ENCODE results near the gene HECTD4. TPM values are rescaled to one million over a fixed set of nuclear protein-coding genes. Genes with fewer than 3 reads are reported as not detected.
A peak's percentile ranks its signal among the peaks of the same experiment; 100 is the strongest.

The HECTD4 gene
- total and polyA plus RNA-seq, 2 experiments from 2014 or later: 25.7 to 36.9 TPM

DNA sequence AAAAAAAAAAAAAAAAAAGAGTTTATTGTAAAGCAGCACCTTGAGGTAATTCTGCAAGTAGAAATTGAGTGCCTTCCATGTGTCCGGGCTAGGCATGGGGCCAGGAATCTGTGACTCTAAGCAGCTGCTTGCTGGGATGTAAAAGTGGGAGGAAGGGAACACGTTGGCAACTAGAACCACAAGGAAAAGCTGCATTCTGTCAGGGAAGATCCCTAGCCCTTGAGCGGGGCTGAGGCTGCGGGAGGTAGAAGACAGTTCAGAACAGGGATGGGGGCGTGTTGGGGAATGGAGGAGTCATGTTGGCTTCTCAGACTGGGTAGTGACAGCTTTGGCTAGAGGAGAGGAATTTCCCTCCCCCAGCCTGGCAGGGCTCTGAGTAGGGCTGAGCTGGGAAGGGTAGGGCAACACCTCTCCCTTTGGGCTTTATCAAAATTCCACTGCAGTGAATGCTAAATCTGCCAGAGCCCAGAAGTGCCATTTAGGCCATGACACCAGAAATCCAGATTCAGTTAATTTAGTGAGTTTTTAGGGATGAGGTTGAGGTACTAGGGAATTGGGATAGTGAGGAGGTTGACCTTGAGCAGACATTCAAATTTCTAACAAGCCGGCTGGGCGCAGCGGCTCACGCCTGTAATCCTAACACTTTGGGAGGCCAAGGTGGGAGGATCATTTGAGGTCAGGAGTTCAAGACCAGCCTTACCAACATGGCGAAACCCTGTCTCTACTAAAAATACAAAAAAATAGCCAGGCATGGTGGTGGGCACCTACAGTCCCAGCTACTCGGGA is 260.3 kb downstream of the HECTD4 start:
- no peaks in the 10 kb centered on the region for H3K27me3 ChIP-seq (ENCODE audit: insufficient read depth)
- no peaks in the 10 kb centered on the region for H3K9me2 ChIP-seq (ENCODE audit: insufficient read depth)
- H3K4me2 ChIP-seq: no peak overlapping the region
- H3K9me3 Mint-ChIP-seq: no peaks in the 10 kb centered on the region
- H3K27ac ChIP-seq (ENCODE audit: low read depth): no peak overlapping the region
- no peak overlapping the region for H3K4me3 Mint-ChIP-seq
- no peaks in the 10 kb centered on the region; the same call in 2 of the 3 replicates for H3K36me3 Mint-ChIP-seq (ENCODE audit: low read depth)
- peaks cover 26% of the 10 kb centered on the region for H3K4me1 ChIP-seq (ENCODE audit: insufficient read depth)
- H3K79me2 ChIP-seq (replicated peaks; ENCODE audit: insufficient read depth): peaks cover 8% of the 10 kb centered on the region
- H3K36me3 ChIP-seq (ENCODE audit: insufficient read depth): no peaks in the 10 kb centered on the region
- H2AFZ ChIP-seq: peak overlapping the region; percentile 23; the same call in 1 of the 2 replicates
- H4K20me1 ChIP-seq (replicated peaks; ENCODE audit: insufficient read depth): no peaks in the 10 kb centered on the region; the same call in 1 of the 2 replicates
- 0 out of 2 replicates have a peak, but pooled peaks cover 3% of the 10 kb centered on the region for H3F3A ChIP-seq (replicated peaks; ENCODE audit: low read depth)
- TF ChIP-seq ZNF114 (CRISPR knock-in tag; IDR thresholded peaks at IDR 0.05): no peak
- TF ChIP-seq EZH2 (IDR thresholded peaks at IDR 0.05; ENCODE audit: low read depth, unreplicated experiment): no peak
- TF ChIP-seq, protein P1, sequence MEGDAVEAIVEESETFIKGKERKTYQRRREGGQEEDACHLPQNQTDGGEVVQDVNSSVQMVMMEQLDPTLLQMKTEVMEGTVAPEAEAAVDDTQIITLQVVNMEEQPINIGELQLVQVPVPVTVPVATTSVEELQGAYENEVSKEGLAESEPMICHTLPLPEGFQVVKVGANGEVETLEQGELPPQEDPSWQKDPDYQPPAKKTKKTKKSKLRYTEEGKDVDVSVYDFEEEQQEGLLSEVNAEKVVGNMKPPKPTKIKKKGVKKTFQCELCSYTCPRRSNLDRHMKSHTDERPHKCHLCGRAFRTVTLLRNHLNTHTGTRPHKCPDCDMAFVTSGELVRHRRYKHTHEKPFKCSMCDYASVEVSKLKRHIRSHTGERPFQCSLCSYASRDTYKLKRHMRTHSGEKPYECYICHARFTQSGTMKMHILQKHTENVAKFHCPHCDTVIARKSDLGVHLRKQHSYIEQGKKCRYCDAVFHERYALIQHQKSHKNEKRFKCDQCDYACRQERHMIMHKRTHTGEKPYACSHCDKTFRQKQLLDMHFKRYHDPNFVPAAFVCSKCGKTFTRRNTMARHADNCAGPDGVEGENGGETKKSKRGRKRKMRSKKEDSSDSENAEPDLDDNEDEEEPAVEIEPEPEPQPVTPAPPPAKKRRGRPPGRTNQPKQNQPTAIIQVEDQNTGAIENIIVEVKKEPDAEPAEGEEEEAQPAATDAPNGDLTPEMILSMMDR (conservative IDR thresholded peaks at IDR 0.05; ENCODE audit: low read depth in 2 of 2): no peak
- no peak for TF ChIP-seq ZNF331 (CRISPR knock-in tag; IDR thresholded peaks at IDR 0.05; ENCODE audit: low read depth)
- TF ChIP-seq, protein P2, sequence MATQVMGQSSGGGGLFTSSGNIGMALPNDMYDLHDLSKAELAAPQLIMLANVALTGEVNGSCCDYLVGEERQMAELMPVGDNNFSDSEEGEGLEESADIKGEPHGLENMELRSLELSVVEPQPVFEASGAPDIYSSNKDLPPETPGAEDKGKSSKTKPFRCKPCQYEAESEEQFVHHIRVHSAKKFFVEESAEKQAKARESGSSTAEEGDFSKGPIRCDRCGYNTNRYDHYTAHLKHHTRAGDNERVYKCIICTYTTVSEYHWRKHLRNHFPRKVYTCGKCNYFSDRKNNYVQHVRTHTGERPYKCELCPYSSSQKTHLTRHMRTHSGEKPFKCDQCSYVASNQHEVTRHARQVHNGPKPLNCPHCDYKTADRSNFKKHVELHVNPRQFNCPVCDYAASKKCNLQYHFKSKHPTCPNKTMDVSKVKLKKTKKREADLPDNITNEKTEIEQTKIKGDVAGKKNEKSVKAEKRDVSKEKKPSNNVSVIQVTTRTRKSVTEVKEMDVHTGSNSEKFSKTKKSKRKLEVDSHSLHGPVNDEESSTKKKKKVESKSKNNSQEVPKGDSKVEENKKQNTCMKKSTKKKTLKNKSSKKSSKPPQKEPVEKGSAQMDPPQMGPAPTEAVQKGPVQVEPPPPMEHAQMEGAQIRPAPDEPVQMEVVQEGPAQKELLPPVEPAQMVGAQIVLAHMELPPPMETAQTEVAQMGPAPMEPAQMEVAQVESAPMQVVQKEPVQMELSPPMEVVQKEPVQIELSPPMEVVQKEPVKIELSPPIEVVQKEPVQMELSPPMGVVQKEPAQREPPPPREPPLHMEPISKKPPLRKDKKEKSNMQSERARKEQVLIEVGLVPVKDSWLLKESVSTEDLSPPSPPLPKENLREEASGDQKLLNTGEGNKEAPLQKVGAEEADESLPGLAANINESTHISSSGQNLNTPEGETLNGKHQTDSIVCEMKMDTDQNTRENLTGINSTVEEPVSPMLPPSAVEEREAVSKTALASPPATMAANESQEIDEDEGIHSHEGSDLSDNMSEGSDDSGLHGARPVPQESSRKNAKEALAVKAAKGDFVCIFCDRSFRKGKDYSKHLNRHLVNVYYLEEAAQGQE (IDR thresholded peaks at IDR 0.05; ENCODE audit: unreplicated experiment): no peak
- TF ChIP-seq, protein P3, sequence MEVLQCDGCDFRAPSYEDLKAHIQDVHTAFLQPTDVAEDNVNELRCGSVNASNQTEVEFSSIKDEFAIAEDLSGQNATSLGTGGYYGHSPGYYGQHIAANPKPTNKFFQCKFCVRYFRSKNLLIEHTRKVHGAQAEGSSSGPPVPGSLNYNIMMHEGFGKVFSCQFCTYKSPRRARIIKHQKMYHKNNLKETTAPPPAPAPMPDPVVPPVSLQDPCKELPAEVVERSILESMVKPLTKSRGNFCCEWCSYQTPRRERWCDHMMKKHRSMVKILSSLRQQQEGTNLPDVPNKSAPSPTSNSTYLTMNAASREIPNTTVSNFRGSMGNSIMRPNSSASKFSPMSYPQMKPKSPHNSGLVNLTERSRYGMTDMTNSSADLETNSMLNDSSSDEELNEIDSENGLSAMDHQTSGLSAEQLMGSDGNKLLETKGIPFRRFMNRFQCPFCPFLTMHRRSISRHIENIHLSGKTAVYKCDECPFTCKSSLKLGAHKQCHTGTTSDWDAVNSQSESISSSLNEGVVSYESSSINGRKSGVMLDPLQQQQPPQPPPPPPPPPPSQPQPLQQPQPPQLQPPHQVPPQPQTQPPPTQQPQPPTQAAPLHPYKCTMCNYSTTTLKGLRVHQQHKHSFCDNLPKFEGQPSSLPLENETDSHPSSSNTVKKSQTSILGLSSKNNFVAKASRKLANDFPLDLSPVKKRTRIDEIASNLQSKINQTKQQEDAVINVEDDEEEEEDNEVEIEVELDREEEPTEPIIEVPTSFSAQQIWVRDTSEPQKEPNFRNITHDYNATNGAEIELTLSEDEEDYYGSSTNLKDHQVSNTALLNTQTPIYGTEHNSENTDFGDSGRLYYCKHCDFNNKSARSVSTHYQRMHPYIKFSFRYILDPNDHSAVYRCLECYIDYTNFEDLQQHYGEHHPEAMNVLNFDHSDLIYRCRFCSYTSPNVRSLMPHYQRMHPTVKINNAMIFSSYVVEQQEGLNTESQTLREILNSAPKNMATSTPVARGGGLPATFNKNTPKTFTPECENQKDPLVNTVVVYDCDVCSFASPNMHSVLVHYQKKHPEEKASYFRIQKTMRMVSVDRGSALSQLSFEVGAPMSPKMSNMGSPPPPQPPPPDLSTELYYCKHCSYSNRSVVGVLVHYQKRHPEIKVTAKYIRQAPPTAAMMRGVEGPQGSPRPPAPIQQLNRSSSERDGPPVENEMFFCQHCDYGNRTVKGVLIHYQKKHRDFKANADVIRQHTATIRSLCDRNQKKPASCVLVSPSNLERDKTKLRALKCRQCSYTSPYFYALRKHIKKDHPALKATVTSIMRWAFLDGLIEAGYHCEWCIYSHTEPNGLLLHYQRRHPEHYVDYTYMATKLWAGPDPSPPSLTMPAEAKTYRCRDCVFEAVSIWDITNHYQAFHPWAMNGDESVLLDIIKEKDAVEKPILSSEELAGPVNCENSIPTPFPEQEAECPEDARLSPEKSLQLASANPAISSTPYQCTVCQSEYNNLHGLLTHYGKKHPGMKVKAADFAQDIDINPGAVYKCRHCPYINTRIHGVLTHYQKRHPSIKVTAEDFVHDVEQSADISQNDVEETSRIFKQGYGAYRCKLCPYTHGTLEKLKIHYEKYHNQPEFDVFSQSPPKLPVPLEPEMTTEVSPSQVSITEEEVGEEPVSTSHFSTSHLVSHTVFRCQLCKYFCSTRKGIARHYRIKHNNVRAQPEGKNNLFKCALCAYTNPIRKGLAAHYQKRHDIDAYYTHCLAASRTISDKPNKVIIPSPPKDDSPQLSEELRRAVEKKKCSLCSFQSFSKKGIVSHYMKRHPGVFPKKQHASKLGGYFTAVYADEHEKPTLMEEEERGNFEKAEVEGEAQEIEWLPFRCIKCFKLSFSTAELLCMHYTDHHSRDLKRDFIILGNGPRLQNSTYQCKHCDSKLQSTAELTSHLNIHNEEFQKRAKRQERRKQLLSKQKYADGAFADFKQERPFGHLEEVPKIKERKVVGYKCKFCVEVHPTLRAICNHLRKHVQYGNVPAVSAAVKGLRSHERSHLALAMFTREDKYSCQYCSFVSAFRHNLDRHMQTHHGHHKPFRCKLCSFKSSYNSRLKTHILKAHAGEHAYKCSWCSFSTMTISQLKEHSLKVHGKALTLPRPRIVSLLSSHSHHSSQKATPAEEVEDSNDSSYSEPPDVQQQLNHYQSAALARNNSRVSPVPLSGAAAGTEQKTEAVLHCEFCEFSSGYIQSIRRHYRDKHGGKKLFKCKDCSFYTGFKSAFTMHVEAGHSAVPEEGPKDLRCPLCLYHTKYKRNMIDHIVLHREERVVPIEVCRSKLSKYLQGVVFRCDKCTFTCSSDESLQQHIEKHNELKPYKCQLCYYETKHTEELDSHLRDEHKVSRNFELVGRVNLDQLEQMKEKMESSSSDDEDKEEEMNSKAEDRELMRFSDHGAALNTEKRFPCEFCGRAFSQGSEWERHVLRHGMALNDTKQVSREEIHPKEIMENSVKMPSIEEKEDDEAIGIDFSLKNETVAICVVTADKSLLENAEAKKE (CRISPR knock-in tag; IDR thresholded peaks at IDR 0.05): no peak
- no peak for TF ChIP-seq EZH2phosphoT487 (IDR thresholded peaks at IDR 0.05; ENCODE audit: unreplicated experiment)
- TF ChIP-seq NANOG (IDR thresholded peaks at IDR 0.05; ENCODE audit: borderline replicate concordance): no peak
- TF ChIP-seq, protein P4, sequence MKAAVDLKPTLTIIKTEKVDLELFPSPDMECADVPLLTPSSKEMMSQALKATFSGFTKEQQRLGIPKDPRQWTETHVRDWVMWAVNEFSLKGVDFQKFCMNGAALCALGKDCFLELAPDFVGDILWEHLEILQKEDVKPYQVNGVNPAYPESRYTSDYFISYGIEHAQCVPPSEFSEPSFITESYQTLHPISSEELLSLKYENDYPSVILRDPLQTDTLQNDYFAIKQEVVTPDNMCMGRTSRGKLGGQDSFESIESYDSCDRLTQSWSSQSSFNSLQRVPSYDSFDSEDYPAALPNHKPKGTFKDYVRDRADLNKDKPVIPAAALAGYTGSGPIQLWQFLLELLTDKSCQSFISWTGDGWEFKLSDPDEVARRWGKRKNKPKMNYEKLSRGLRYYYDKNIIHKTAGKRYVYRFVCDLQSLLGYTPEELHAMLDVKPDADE (IDR thresholded peaks at IDR 0.05): no peak
- TF ChIP-seq JUNB (IDR thresholded peaks at IDR 0.05; ENCODE audit: unreplicated experiment): no peak
- no peak for TF ChIP-seq POLR2AphosphoS5 (IDR thresholded peaks at IDR 0.05; ENCODE audit: low read depth)
- peaks cover 23% of the 10 kb centered on the region for H3K4me1 Mint-ChIP-seq
- ATAC-seq (peak; percentile 3), DNase-seq (ENCODE audit: low spot score) (peak; percentile 31)
- no peak overlapping the region for H3K27ac Mint-ChIP-seq
- H3K4me3 ChIP-seq: no peak overlapping the region
- peaks cover 4% of the 10 kb centered on the region for H3K27me3 Mint-ChIP-seq (ENCODE audit: insufficient read depth, low read depth, poor library complexity)

Measured in GM23338 (cell line).